Measurements from ENCODE around the gene CPSF7. TPM values are rescaled to one million over a fixed set of nuclear protein-coding genes. Genes with fewer than 3 reads are reported as not detected.

Gene CPSF7
- total RNA-seq, 1 donor from 2014 or later: 124 TPM

- Mint-ChIP-seq H3K27ac (no peak overlapping the region), H3K36me3 (ENCODE audit: low read depth) (peaks cover 83% of the 10 kb centered on the region), H3K4me3 (no peak overlapping the region), H3K9me3 (no peaks in the 10 kb centered on the region), H3K27me3 (no peaks in the 10 kb centered on the region), H3K4me1 (peaks cover 43% of the 10 kb centered on the region)
- intact Hi-C loops (cut with micrococcal nuclease): loop anchor here (5.0 kb wide), 2 partner anchors 263 to 513 kb away; partner anchors contain the start of genes TMEM109 and VPS37C
- ATAC-seq (ENCODE audit: low read depth) (no peak), DNase-seq (no peak)
- ChIA-PET POLR2A (no interaction called here), CTCF (interaction anchor here (1.1 to 2.2 kb wide), 2 partner anchors 10 to 32 kb away, joined by 3 to 8 read pairs; no protein-coding TSS in a partner anchor)
- TF ChIP-seq CTCF (IDR thresholded peaks at IDR 0.05): no peak
Observed at GRCh38 chr11:61425367-61426131, 4.2 kb downstream of the CPSF7 start.

- Mint-ChIP-seq H3K36me3 (ENCODE audit: low read depth) (peaks cover 95% of the 10 kb centered on the region), H3K9me3 (no peaks in the 10 kb centered on the region), H3K27ac (no peak overlapping the region), H3K4me3 (no peak overlapping the region), H3K4me1 (peaks cover 30% of the 10 kb centered on the region), H3K27me3 (no peaks in the 10 kb centered on the region)
- intact Hi-C loops (cut with micrococcal nuclease): no loop called here
- ATAC-seq (ENCODE audit: low read depth) (no peak), DNase-seq (no peak)
- POLR2A ChIA-PET: no interaction called here
- CTCF ChIA-PET: interaction anchor here (1.1 to 1.3 kb wide), 2 partner anchors 13 to 86 kb away, joined by 3 read pairs; no protein-coding TSS in a partner anchor
- TF ChIP-seq CTCF (IDR thresholded peaks at IDR 0.05): no peak
Observed at GRCh38 chr11:61422226-61422625, 7.5 kb downstream of the CPSF7 start.

GRCh38 chr11:61418136-61418535 is 11.6 kb downstream of the CPSF7 start:
- no peak for ATAC-seq (ENCODE audit: low read depth)
- ChIA-PET CTCF (interaction anchor here (1.3 kb wide), 1 partner anchor 18 kb away, joined by 3 read pairs; no protein-coding TSS in a partner anchor), POLR2A (interaction anchor here (1.5 kb wide), 1 partner anchor 11 kb away, joined by 5 read pairs; no protein-coding TSS in a partner anchor)
- no peak for DNase-seq
- Mint-ChIP-seq H3K9me3 (no peaks in the 10 kb centered on the region), H3K4me1 (peaks cover 17% of the 10 kb centered on the region), H3K27me3 (no peaks in the 10 kb centered on the region), H3K36me3 (ENCODE audit: low read depth) (peaks cover 94% of the 10 kb centered on the region), H3K27ac (no peak overlapping the region), H3K4me3 (no peak overlapping the region)
- intact Hi-C loops (cut with micrococcal nuclease): no loop called here
- no peak for TF ChIP-seq CTCF (IDR thresholded peaks at IDR 0.05)

- ATAC-seq (ENCODE audit: low read depth) (no peak), DNase-seq (no peak)
- Mint-ChIP-seq H3K4me1 (peaks cover 17% of the 10 kb centered on the region), H3K27ac (no peak overlapping the region), H3K9me3 (no peaks in the 10 kb centered on the region), H3K4me3 (no peak overlapping the region), H3K27me3 (no peaks in the 10 kb centered on the region), H3K36me3 (ENCODE audit: low read depth) (peaks cover 95% of the 10 kb centered on the region)
- no peak for TF ChIP-seq CTCF (IDR thresholded peaks at IDR 0.05)
- POLR2A ChIA-PET: interaction anchor here (1.5 kb wide), 1 partner anchor 11 kb away, joined by 5 read pairs; no protein-coding TSS in a partner anchor
- CTCF ChIA-PET: interaction anchor here (1.3 kb wide), 1 partner anchor 18 kb away, joined by 3 read pairs; no protein-coding TSS in a partner anchor
- intact Hi-C loops (cut with micrococcal nuclease): no loop called here
Observed at GRCh38 chr11:61417670-61418069, 12.1 kb downstream of the CPSF7 start.

GRCh38 chr11:61416941-61417340 is 12.8 kb downstream of the CPSF7 start:
- DNase-seq: no peak
- no peak overlapping the region for H3K27ac Mint-ChIP-seq
- H3K27me3 Mint-ChIP-seq: no peaks in the 10 kb centered on the region
- intact Hi-C loops (cut with micrococcal nuclease): no loop called here
- peaks cover 90% of the 10 kb centered on the region for H3K36me3 Mint-ChIP-seq (ENCODE audit: low read depth)
- TF ChIP-seq CTCF (IDR thresholded peaks at IDR 0.05): no peak
- no peak overlapping the region for H3K4me3 Mint-ChIP-seq
- CTCF ChIA-PET: interaction anchor here (1.3 kb wide), 1 partner anchor 19 kb away, joined by 3 read pairs; no protein-coding TSS in a partner anchor
- H3K9me3 Mint-ChIP-seq: no peaks in the 10 kb centered on the region
- H3K4me1 Mint-ChIP-seq: peaks cover 14% of the 10 kb centered on the region
- POLR2A ChIA-PET: interaction anchor here (1.5 kb wide), 1 partner anchor 12 kb away, joined by 5 read pairs; no protein-coding TSS in a partner anchor
- no peak for ATAC-seq (ENCODE audit: low read depth)

Data from activated B cell treated with CpG ODN at 0.5 μM for 24 hours (primary cell).